Mesenchymal stem cell (in vitro differentiated cells and primary cell): ENCODE data around the gene SLC41A3.

Experiments used
- DNase-seq: peaks from one replicate; pipeline ENCODE4 v3.0.0-alpha.2; 2013
- H2AFZ ChIP-seq: one replicate; pipeline ENCODE4 v1.6.1; 2013; ENCODE audit warnings: low read depth, mild to moderate bottlenecking, control low read depth, inconsistent platforms, low read length, moderate library complexity
- H2AK5ac ChIP-seq: 2 replicates; pipeline ENCODE4 v1.6.1; 2013; ENCODE audit warnings: low read length, moderate library complexity, mild to moderate bottlenecking, inconsistent platforms; ENCODE audit not compliant: severe bottlenecking
- H2BK120ac ChIP-seq: one replicate; pipeline ENCODE4 v1.6.1; 2013; ENCODE audit warnings: low read depth, mild to moderate bottlenecking, inconsistent platforms, low read length, moderate library complexity
- H2BK12ac ChIP-seq, 2 experiments: one replicate each; pipeline ENCODE4 v1.6.1; 2013; ENCODE audit warnings: inconsistent platforms in 2 of 2, low read length in 2 of 2, mild to moderate bottlenecking in 2 of 2, moderate library complexity in 2 of 2, control low read depth in 1 of 2
- H2BK15ac ChIP-seq: one replicate; pipeline ENCODE4 v1.6.1; 2013; ENCODE audit warnings: mild to moderate bottlenecking, low read depth, inconsistent platforms; ENCODE audit not compliant: poor library complexity, severe bottlenecking
- H2BK5ac ChIP-seq: 2 replicates; pipeline ENCODE4 v1.6.1; 2013; ENCODE audit warnings: low read depth, mild to moderate bottlenecking, low read length, control low read depth, inconsistent platforms; ENCODE audit not compliant: poor library complexity, severe bottlenecking
- H3K14ac ChIP-seq, 2 experiments: one replicate each; pipeline ENCODE4 v1.6.1; 2013; ENCODE audit warnings: inconsistent platforms in 2 of 2, low read length in 2 of 2, control low read depth in 1 of 2, mild to moderate bottlenecking in 1 of 2, moderate library complexity in 1 of 2
- H3K18ac ChIP-seq, 2 experiments: one replicate each; pipeline ENCODE4 v1.6.1; 2013; ENCODE audit warnings: inconsistent platforms in 2 of 2, low read length in 2 of 2, control low read depth in 1 of 2, low read depth in 1 of 2, mild to moderate bottlenecking in 1 of 2
- H3K23ac ChIP-seq, 2 experiments: one replicate each; pipeline ENCODE4 v1.6.1; 2013; ENCODE audit warnings: inconsistent platforms in 2 of 2, low read length in 2 of 2, mild to moderate bottlenecking in 2 of 2, moderate library complexity in 2 of 2, control low read depth in 1 of 2
- H3K27ac ChIP-seq: 2 replicates; pipeline ENCODE4 v1.5.1; 2013; ENCODE audit warnings: mild to moderate bottlenecking, moderate library complexity, low read length, control low read depth, inconsistent platforms; ENCODE audit not compliant: poor library complexity, severe bottlenecking
- H3K27me3 ChIP-seq, 2 experiments: 2 replicates each; pipeline versions ENCODE4 v1.6.1 to v1.7.0; 2013; ENCODE audit warnings: low read length in 2 of 2, mild to moderate bottlenecking in 2 of 2, moderate library complexity in 2 of 2, control low read depth in 1 of 2, inconsistent platforms in 1 of 2; ENCODE audit not compliant: control insufficient read depth in 1 of 2, insufficient read depth in 1 of 2
- H3K36me3 ChIP-seq, 2 experiments: 2 replicates each; pipeline versions ENCODE4 v1.6.1 to v1.7.0; 2013; ENCODE audit warnings: low read length in 2 of 2, control low read depth in 1 of 2, inconsistent platforms in 1 of 2, low read depth in 1 of 2, mild to moderate bottlenecking in 1 of 2; ENCODE audit not compliant: insufficient read depth in 2 of 2, control insufficient read depth in 1 of 2
- H3K4ac ChIP-seq, 2 experiments: one replicate each; pipeline ENCODE4 v1.6.1; 2013; ENCODE audit warnings: inconsistent platforms in 2 of 2, low read length in 2 of 2, mild to moderate bottlenecking in 2 of 2, moderate library complexity in 2 of 2, control low read depth in 1 of 2, low read depth in 1 of 2
- H3K4me1 ChIP-seq: 2 replicates; pipeline ENCODE4 v1.6.1; 2013; ENCODE audit warnings: low read depth, low read length, control low read depth; ENCODE audit not compliant: control insufficient read depth, insufficient read depth
- H3K4me2 ChIP-seq: 2 replicates; pipeline ENCODE4 v1.6.1; 2013; ENCODE audit warnings: low read length, mild to moderate bottlenecking, inconsistent platforms; ENCODE audit not compliant: poor library complexity, severe bottlenecking
- H3K4me3 ChIP-seq, 2 experiments: 2 replicates each; pipeline versions ENCODE4 v1.5.1 to v1.7.0; 2013; ENCODE audit warnings: low read length in 2 of 2, mild to moderate bottlenecking in 2 of 2, control low read depth in 1 of 2, low read depth in 1 of 2; ENCODE audit not compliant: insufficient read depth in 1 of 2
- H3K79me1 ChIP-seq: replicated peaks from 2 replicates; pipeline ENCODE4 v1.6.1; 2013; ENCODE audit warnings: mild to moderate bottlenecking, control low read depth, low read length, inconsistent platforms; ENCODE audit not compliant: poor library complexity, severe bottlenecking
- H3K9ac ChIP-seq: 2 replicates; pipeline ENCODE4 v1.7.0; 2013; ENCODE audit warnings: mild to moderate bottlenecking, low read length, moderate library complexity
- H3K9me3 ChIP-seq: 2 replicates; pipeline ENCODE4 v1.7.0; 2013; ENCODE audit warnings: mild to moderate bottlenecking, low read length; ENCODE audit not compliant: control insufficient read depth
- H4K8ac ChIP-seq: one replicate; pipeline ENCODE4 v1.6.1; 2013; ENCODE audit warnings: inconsistent platforms, mild to moderate bottlenecking, low read length, moderate library complexity
- H4K91ac ChIP-seq: one replicate; pipeline ENCODE4 v1.6.1; 2013; ENCODE audit warnings: mild to moderate bottlenecking, low read length, inconsistent platforms
- WGBS: methylation state at CpG from one replicate; pipeline ENCODE4 v1.1.7; 2013; ENCODE audit warnings: mixed read lengths; 5-methylcytosine and 5-hydroxymethylcytosine counted together

SLC41A3 gene

DNA sequence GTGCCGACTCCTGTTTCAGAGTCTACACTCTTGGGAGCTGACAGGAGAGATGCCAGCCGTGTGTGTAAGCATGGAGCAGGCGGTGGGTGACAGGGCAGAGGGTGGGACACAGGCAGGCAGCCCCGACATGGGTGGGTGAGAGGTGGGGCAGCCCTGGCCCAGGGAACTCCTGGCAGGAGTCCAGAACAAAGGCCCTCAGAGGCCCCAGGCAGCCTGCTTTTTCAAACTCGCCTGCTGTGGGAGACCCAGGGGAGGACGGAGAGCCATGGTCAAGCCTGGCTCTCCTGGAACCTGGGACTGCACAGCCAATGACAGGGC lies 29.3 kb upstream of the SLC41A3 start:
- H2AK5ac ChIP-seq: no peak overlapping the region
- H3K9ac ChIP-seq: no peak overlapping the region
- no peak overlapping the region for H3K14ac ChIP-seq
- no peaks in the 10 kb centered on the region for H3K36me3 ChIP-seq
- no peak overlapping the region for H3K4ac ChIP-seq
- no peak overlapping the region for H2BK120ac ChIP-seq
- no peak overlapping the region for H2AFZ ChIP-seq
- 93% methylated on average over 6 of the region's 6 CpGs for WGBS
- H4K91ac ChIP-seq: no peak overlapping the region
- no peak overlapping the region for H2BK12ac ChIP-seq
- no peak overlapping the region for H2BK15ac ChIP-seq
- no peaks in the 10 kb centered on the region for H3K79me1 ChIP-seq
- no peak overlapping the region for H3K4me3 ChIP-seq
- H3K23ac ChIP-seq: no peak overlapping the region
- no peaks in the 10 kb centered on the region for H3K4me1 ChIP-seq
- H2BK5ac ChIP-seq: no peak overlapping the region
- no peak overlapping the region for H3K27ac ChIP-seq
- H4K8ac ChIP-seq: no peak overlapping the region
- H3K18ac ChIP-seq: no peak overlapping the region
- no peak overlapping the region for H3K4me2 ChIP-seq
- H3K9me3 ChIP-seq: no peaks in the 10 kb centered on the region
- H3K27me3 ChIP-seq: peaks cover 0 to 18% of the 10 kb centered on the region in 2 experiments
- no peak for DNase-seq

DNA sequence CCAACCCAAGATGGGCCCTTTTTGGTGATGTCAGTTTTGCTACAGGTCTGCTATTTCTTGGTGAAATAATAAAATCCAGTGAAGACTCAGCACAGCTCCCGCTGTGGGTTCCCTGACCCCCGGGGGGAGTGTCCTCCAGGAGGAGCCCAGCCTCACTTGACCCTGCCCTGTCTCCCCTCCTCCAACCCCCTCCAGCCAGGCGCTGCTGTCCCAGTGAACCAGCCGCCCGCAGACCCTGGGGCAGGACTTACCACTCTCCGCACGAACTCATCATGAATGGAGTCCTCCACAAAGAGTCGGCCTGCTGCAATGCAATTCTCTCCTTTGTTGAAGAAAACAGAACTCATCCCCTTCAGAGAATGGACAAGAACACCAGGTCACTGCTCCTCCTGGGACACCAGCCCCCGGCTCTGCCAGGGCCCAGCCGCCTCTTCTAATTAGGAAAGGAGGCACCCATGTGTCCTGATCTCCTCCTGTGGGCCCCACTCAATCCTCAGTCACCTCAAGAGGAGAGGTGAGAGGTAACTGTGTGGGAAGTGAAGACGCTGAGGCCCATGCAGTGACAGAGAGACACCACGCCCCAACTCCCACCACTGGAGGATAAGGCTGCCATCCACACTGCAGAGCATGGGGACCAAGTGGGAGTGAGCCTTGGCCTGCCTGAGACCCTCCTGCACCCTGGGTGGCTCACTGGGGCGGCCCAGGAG lies 28.8 kb upstream of the SLC41A3 start:
- no peak for DNase-seq
- H3K9me3 ChIP-seq: no peaks in the 10 kb centered on the region
- H4K8ac ChIP-seq: no peak overlapping the region
- H3K9ac ChIP-seq: no peak overlapping the region
- H3K4me2 ChIP-seq: no peak overlapping the region
- no peaks in the 10 kb centered on the region for H3K36me3 ChIP-seq
- H3K18ac ChIP-seq: no peak overlapping the region
- no peak overlapping the region for H2BK15ac ChIP-seq
- peaks cover 0 to 15% of the 10 kb centered on the region in 2 experiments for H3K27me3 ChIP-seq
- no peak overlapping the region for H3K27ac ChIP-seq
- no peak overlapping the region for H2AK5ac ChIP-seq
- H4K91ac ChIP-seq: no peak overlapping the region
- H3K23ac ChIP-seq: no peak overlapping the region
- H3K4me3 ChIP-seq: no peak overlapping the region
- WGBS: 95% methylated on average over 11 of the region's 13 CpGs
- no peak overlapping the region for H2BK120ac ChIP-seq
- no peaks in the 10 kb centered on the region for H3K4me1 ChIP-seq
- H3K14ac ChIP-seq: no peak overlapping the region
- H3K79me1 ChIP-seq: no peaks in the 10 kb centered on the region
- H2AFZ ChIP-seq: no peak overlapping the region
- no peak overlapping the region for H3K4ac ChIP-seq
- no peak overlapping the region for H2BK12ac ChIP-seq
- no peak overlapping the region for H2BK5ac ChIP-seq

DNA sequence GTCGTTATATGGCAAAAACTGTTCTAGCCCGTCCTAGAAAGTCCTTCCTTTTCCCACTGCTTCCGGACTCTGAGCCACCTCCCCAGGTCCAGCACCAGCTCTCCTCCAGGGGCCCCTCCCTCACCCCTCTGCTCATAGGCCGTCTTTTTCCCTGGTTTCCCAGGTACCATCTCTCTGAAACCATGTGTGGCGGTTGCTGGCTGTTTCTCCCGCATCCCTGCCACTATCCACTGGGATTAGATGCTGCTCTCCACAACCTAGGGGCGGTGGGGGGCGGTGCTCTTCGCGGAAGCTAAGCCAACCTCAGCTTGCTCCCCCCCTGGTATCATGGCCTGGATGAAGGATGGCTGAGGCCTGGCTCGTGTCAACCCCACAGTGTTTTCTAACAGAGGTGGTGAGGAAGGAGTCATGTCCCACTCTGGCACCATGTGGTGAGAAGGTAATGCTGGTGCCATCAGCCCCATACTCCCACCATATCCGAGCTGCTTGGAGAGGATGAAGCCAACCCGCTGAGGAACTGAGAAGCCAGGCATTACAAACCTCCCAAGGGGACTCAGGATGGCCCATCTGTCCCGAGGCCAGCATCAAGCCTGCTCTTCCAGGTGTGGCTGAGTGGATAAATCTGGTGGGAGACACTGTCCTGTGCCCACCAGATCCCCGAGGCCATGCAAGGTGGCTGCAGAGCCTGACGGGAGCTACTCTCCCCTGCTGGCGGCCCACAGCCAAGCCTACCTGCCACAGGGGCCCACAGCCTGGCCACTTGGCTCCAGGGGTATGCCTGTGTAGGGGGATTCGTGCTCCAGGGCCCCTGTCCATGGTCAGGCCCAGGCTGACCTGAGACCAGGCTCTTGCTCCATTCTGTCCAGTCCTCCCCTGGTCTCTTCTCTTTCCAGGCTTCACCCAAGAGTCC lies 27.9 kb upstream of the SLC41A3 start:
- no peak overlapping the region for H3K18ac ChIP-seq
- H3K79me1 ChIP-seq: no peaks in the 10 kb centered on the region
- H3K14ac ChIP-seq: no peak overlapping the region
- H3K27me3 ChIP-seq: peaks cover 0 to 12% of the 10 kb centered on the region in 2 experiments
- no peak overlapping the region for H3K4me2 ChIP-seq
- H2AK5ac ChIP-seq: no peak overlapping the region
- H2AFZ ChIP-seq: no peak overlapping the region
- no peaks in the 10 kb centered on the region for H3K9me3 ChIP-seq
- H4K8ac ChIP-seq: no peak overlapping the region
- no peak overlapping the region for H3K23ac ChIP-seq
- no peak overlapping the region for H4K91ac ChIP-seq
- no peak overlapping the region for H2BK15ac ChIP-seq
- no peak for DNase-seq
- H3K4me1 ChIP-seq: no peaks in the 10 kb centered on the region
- no peak overlapping the region for H3K4ac ChIP-seq
- no peak overlapping the region for H2BK12ac ChIP-seq
- WGBS: 83% methylated on average over 18 of the region's 18 CpGs
- H3K27ac ChIP-seq: no peak overlapping the region
- H2BK5ac ChIP-seq: no peak overlapping the region
- H3K4me3 ChIP-seq: no peak overlapping the region
- no peak overlapping the region for H3K9ac ChIP-seq
- no peak overlapping the region for H2BK120ac ChIP-seq
- no peaks in the 10 kb centered on the region for H3K36me3 ChIP-seq

DNA sequence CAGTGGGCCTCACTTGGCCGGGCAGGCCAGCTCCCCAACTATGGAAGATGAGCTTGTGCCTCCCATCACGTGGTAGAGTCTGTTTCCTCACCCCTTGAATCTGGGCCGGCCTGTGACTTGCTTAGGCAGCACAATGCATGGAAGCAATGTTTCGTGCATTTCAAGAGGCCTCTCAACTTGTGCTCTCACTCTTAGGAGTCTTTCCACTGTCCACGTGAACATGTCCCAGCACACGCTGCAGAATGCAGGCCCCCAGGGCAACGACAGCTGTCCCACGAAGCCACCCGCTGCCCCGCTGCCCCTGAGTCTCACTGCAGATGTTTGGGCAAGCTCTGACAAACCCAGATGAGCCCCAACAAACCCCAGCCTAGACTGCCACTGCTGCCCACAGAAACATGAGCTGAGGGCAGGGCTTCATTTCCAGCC lies 27.2 kb upstream of the SLC41A3 start:
- H3K4me3 ChIP-seq: no peak overlapping the region
- 88% methylated on average over 10 of the region's 10 CpGs for WGBS
- peaks cover 0 to 9% of the 10 kb centered on the region in 2 experiments for H3K27me3 ChIP-seq

More for the DNA sequence above, 27.2 kb upstream of the SLC41A3 start:
- no peak overlapping the region for H3K18ac ChIP-seq
- H2BK120ac ChIP-seq: no peak overlapping the region
- no peaks in the 10 kb centered on the region for H3K4me1 ChIP-seq
- H4K91ac ChIP-seq: no peak overlapping the region
- H3K4me2 ChIP-seq: no peak overlapping the region
- no peak overlapping the region for H4K8ac ChIP-seq
- peak overlapping the region in 1 of 2 experiments; percentile 36 for H3K14ac ChIP-seq
- no peak overlapping the region for H3K9ac ChIP-seq
- H2BK12ac ChIP-seq: no peak overlapping the region
- no peak overlapping the region for H2AFZ ChIP-seq
- no peak overlapping the region for H2BK15ac ChIP-seq
- H3K4ac ChIP-seq: no peak overlapping the region
- no peak overlapping the region for H2BK5ac ChIP-seq
- no peaks in the 10 kb centered on the region for H3K9me3 ChIP-seq
- H3K79me1 ChIP-seq: no peaks in the 10 kb centered on the region
- no peak overlapping the region for H2AK5ac ChIP-seq
- no peak for DNase-seq
- H3K23ac ChIP-seq: no peak overlapping the region
- no peak overlapping the region for H3K27ac ChIP-seq
- no peaks in the 10 kb centered on the region for H3K36me3 ChIP-seq
